NOMO-1 treated with dmso at 0.1 percent for 144 hours (cell line): ENCODE measurements around the gene DICER1.
"Not testable (repeated sequence)": the region's sequence is repeated elsewhere in the genome, so short reads cannot be mapped to it uniquely, and the experiment has no call there.

Source experiments
- DNase-seq: peaks from one replicate; lab custom pipeline; 2025; ENCODE audit not compliant: unreplicated experiment; lab: John Stamatoyannopoulos, UW

The DICER1 gene

GRCh38 chr14:95149441-95149840, 7.9 kb downstream of the DICER1 start:
- DNase-seq = no peak

- no peak for DNase-seq
Measured at GRCh38 chr14:95147597-95147996, 9.7 kb downstream of the DICER1 start.

- DNase-seq = no peak
Measured at GRCh38 chr14:95146079-95146771, 11.1 kb downstream of the DICER1 start.

- no peak for DNase-seq
Measured at GRCh38 chr14:95144849-95145248, 12.5 kb downstream of the DICER1 start.

- peak; percentile 12 for DNase-seq
Measured at GRCh38 chr14:95143808-95144620, 13.3 kb downstream of the DICER1 start.

- DNase-seq = no peak
Measured at GRCh38 chr14:95142208-95142607, 15.1 kb downstream of the DICER1 start.

GRCh38 chr14:95141684-95142083, 15.6 kb downstream of the DICER1 start:
- DNase-seq = no peak

GRCh38 chr14:95140060-95140858, 17.1 kb downstream of the DICER1 start:
- peak; percentile 40 for DNase-seq

GRCh38 chr14:95138876-95139275, 18.5 kb downstream of the DICER1 start:
- no peak for DNase-seq

- DNase-seq = not testable (repeated sequence)
Measured at GRCh38 chr14:95138455-95138854, 18.9 kb downstream of the DICER1 start.

GRCh38 chr14:95137804-95138167, 19.5 kb downstream of the DICER1 start:
- no peak for DNase-seq

GRCh38 chr14:95137164-95137803, 20.0 kb downstream of the DICER1 start:
- no peak for DNase-seq

- no peak for DNase-seq
Measured at GRCh38 chr14:95136631-95137030, 20.7 kb downstream of the DICER1 start.

GRCh38 chr14:95134304-95134933, 22.9 kb downstream of the DICER1 start:
- DNase-seq = no peak

GRCh38 chr14:95133282-95133681, 24.0 kb downstream of the DICER1 start:
- no peak for DNase-seq

GRCh38 chr14:95132760-95133159, 24.6 kb downstream of the DICER1 start:
- no peak for DNase-seq

GRCh38 chr14:95130549-95130948, 26.8 kb downstream of the DICER1 start:
- no peak for DNase-seq

- no peak for DNase-seq
Measured at GRCh38 chr14:95128140-95128539, 29.2 kb downstream of the DICER1 start.

- DNase-seq = no peak
Measured at GRCh38 chr14:95127531-95127911, 29.8 kb downstream of the DICER1 start.

GRCh38 chr14:95126906-95127530, 30.3 kb downstream of the DICER1 start:
- no peak for DNase-seq
